HG03342 (cell line): ENCODE results near the gene C1R.
"Not testable (repeated sequence)": the region's sequence is repeated elsewhere in the genome, so short reads cannot be mapped to it uniquely, and the experiment has no call there.

Experiments used
- ATAC-seq: cut with Tn5 transposase; IDR thresholded peaks from one replicate; pipeline ENCODE4 v1.9.1; 2021; ENCODE audit warnings: mild to moderate bottlenecking, moderate library complexity; ENCODE audit not compliant: unreplicated experiment

C1R gene

DNA sequence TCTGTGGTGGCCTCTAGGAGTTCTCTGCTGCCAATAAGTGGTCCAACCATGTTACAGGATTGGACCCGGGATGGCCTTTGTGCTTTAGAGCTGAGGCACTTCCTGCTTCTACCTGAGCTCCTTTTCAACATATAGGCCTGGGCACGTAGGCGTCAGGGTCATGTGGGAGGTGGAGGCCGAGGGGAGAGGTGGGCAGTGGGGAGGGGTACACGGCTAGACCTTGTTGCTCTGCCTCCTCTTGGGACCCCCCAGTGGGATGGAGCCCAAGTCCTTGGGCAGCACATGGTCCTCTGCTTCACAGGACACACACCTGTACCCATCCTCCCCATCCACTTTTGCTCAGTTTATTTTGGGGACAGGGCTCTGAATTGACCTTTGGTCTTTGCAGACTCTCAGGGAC, 29.1 kb upstream of the C1R start:
- no peak for ATAC-seq

DNA sequence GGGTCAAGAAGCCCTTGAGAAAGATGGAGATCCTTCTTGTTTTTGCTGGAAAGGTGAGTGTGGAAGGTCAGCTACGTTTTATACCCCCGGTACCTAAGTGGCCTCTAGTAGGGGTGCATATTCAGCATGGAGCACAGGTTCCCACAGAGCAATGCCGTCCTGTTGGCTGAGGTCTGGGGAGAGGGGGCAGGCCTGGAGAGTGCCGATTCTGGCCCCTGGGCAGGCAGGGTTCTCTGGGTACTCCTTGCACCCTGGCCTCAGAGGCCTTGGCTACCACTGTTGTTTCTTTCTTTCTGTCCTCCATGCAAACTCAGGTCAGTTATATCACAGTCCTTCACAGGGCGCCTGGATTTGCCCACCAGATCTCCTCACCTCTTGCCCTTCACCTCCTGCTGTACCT, 27.9 kb upstream of the C1R start:
- ATAC-seq, result no peak

DNA sequence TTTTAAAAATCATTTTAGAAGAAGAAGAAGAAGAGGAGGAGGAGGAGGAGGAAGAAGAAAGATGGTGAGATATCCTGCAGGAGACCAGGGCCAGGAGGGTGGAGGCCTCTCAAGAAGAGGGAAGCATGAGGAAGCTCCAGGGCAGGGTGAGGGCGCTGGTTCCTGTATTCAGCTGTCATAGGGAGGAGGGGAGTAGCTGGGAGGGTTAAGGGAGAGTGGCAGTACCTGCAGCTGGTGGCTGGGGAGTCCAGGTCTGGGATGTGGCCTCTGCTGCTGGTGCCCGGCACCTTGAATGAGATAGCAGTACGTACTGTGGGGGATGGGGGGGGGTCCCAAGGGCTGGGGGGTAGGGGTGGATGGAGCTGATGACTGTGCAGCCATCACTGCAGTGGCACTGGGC, 26.6 kb upstream of the C1R start:
- ATAC-seq, result no peak

DNA sequence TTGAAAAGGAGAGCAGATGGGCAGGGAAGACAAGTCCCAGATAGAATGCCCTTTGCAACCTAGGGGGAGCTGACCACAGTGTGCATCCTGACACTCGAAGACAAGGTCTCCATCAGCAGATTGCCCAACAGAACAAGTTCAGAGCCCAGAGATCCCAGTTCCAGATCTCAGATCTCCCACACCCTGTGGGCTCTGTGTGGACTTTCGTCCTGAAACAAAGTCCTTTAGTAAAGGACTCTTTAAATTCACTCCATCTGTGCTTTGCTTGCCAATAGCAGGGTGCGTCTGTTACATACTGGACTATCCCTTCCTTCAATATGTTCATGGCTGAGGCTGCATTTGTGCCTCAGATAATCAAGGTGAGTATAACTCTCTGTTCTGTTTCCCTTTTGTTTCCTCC, 25.4 kb upstream of the C1R start:
- ATAC-seq, result no peak

DNA sequence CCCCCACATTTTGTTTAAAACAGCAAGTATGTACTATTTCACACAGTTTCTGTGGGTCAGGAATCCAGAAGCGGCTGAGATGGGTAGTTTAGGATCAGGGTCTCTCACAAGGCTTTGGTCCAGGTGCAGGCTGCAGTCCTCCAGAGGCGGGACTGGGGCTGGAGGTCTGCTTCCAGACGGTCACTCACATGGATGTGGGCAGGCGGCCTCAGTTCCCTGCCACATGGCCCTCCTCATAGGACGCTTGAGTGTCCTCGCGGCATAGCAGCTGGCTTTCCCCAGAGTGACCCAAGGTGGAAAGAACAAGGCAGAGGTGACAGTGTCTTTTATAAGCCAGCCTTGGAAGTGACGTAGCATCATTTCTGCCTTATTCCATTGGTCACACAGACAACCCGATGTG, 24.7 kb upstream of the C1R start:
- ATAC-seq, result no peak

DNA sequence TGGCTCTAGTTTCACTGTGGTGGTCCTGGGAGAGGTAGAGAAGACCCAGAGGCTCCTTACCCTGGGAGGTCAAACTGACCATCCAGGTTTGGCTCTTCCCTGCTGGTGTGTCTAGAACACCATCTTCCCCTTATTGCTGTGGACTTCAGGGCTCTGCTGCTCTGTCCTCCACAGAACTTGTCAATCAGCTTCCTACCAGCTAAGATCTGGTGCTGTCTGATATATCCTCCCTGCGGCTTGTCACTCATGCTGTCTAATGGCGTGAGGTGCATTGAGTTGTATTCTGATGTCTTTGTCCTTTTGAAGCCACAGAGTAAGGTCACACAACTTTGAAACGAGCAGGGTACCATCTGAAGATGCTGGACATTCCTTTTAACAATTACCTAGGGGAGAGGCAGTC, 24.0 kb upstream of the C1R start:
- ATAC-seq, result no peak

DNA sequence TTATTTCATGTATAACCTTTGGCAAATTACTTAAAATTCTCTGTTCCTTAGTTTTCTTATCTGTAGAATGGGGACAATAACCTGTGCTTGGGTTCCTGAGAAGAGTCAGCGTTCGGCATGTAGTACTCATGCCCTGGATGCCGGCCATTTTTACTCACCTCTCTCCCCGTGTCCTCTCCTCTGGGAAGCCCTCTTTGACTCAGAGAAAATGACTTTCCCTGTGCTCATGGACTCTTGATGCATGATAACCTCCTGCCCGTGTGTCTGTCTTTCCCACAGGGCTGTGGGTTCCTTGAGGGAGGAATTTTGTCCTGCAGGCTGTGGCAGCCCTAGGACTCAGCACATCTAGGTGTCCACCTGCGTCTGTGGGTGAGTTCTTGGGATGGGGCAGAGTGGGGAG, 22.6 kb upstream of the C1R start:
- ATAC-seq, result no peak

DNA sequence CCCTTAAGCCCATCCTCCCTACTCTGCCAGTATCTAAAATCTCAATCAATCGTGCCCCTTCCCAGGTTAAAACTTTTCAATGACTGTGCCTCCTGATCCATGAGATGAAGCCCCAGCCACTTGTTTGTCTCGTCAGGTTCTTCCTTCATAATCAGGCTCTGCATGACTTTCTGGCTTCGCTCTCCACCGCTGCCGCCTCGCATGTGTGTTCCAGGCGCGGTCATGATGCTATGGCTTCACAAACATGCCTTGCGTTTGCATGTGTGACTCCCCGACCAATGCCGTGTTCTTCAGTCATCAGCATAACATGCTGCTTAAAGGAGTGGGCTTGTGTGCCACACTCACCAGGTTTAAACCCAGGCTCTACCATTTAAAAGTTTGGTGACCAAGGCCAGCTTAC, 21.8 kb upstream of the C1R start:
- ATAC-seq, result no peak

DNA sequence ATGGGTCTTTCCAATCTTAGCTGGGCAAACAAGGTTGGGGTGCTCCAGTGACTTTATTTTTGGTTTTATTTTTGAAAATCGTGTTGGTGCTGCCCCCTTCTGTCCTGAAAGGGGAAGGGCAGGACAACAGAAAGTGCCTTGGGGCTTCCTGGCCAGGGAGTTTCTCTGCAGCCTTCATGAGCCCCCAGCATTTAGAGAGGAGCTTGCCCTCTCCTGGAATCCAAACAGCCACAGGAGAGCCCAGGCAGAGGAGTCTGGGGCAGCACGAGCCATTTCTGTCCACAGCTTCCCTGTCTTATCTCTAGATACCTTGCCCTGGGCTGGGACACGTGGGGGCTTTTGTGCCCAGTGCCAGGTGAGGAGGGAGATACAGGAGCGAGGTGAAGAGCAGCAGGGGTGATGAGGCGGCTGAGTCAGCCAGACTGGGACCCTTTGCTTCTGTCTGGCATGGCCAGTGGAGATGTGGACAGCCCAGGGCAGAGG, 21.2 kb upstream of the C1R start:
- no peak for ATAC-seq

DNA sequence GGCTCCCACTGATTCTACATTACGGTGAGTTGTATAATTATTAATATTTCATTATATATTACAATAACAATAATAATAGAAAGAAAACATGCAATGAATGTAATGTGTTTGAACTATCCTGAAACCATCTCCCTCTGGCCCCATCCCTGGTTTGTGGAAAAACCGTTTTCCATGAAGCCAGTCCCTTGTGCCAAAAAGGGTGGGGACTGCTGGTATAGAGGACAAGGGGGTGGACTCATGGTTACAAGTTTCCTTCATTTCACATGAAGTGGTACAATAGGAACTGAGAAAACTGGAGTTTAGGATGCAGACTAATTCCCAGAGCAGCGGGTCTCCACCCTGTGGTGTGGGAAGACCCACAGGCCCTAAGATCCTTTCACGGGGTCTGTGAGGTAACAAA, 19.8 kb upstream of the C1R start:
- no peak for ATAC-seq

DNA sequence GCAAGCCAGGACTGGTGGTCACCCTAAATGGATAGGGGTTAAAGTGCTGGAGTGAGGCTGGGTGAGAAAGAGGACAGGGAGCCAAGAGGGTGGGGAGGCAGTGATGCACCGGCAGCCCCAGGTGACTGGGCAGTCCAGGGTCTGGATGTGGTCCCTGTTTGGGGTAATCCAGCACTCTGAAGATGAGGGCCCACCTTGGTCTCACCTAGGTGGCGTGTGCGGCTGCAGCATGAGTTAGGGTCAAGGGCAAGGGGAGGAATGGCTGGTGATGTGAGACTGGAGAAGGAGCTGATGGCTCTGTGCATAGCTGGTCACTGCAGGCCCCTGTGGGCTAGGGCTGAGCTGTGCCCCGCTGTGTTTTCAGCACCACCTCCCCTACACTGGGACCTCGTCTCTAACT, 18.4 kb upstream of the C1R start:
- no peak for ATAC-seq

DNA sequence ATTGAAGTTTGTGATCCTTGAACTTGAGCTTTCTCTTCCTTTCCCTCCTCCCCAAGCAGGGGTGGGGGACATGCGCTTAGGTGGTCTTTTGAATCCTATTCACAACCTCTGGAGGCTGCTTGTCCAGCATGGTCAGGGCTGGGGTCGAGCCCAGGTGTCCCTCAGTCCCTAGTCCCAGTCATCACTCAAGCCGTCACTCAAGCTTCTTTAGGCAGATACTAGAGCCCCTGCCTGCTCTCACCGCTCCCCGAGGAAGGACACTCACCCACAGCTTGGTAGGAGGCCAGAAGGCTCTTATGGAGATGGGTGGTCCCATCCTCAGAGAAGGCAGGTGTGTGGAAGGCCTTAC, 17.3 kb upstream of the C1R start:
- no peak for ATAC-seq

DNA sequence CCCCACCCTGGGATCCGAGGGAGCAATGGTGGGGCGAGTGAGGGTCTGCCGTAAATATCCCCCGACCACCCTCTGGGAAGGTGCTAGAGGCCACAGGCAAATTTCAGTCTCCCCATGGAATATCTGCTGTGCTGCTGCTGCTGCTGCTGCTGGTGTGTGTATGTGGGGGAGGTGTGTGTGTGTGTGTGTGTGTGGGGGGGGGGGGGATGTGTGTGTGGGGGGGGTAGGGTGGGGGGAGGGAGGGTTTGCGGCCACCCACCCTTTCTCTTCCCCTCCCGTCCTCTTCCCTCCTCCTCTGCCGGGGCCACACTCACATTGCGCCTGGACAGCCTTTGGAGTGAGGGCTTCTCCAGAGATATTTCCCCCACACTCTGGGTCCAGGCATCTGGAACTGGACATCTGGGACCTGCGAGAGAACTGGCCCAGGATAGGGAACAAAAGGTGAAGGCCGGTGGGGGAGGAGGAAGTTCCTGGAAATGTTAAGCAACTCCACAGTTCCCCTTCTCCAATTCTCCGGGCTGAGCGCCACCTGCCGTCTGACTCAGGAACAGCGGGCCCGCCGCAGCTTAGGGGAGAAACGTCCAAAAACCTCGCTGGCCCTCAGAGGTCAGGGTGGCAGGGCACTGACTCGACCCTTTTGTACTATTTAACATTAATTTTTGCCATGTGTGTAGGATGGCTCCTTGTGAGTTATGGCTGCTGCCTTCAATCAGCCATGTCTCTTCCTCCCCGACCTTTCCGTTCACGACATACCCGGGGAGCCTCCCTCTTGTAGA, 16.7 kb upstream of the C1R start, which contains the start of gene C1RL:
Gene C1RL (minus strand): TSS at position 419 of the 776 bp plus-strand sequence. CDS start 34 bp downstream, at position 385.
- ATAC-seq, result no peak

DNA sequence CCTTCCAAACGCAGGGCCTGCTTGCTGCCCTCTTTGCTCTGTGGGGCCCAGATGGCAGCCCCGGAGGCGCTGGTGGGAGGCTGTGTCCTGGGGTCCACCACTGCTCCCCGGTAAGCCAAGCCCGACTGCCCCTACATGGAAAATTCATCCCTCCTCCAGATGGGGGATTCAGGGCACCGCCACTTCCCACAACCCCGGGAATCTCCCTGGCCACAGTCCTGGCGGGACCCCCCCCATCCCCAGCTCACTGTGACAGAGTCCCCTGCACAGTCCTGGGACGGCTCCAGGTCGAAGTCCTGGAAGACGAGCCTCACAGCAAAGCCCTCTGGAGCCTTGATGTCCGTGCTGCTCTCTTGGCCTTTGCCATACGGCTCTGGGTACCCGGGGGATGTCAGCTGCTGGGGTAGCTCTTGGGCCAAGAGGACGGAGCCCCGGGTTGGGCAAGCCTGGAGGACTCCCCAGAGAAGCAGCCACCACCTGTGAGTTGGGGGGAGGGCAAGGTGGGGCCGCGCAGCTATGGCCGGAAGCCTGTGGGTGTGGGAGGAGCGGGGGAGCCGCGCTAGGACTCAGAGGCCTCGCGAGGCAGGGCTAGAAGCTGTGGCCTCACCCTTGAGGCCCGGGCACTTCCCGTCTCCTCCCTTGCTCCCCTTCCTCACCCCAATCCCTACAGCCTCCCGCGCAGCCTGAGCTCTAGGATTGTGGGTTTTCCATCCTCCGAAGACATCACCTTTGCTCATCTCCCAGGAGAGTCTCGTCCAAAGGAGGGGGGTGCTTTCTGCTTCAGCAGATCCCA, 16.0 kb upstream of the C1R start:
- ATAC-seq, result peak; percentile 83

DNA sequence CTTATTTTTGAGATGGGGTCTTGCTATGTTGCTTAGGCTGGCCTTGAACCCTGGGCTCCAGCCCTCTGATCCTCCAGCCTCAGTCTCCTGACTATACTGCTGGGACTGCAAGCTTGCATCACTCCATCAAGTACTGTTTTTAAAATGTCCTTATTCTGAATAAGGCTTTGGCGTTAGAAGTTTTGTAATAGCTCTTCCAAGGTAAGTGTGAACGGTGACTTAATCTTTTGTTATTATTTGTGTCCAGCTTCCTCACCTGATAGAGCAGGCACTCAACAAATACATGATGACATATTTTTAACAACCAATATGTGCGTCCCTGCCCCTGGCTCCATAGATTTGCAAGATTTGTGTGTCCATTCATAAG, 15.4 kb upstream of the C1R start:
- ATAC-seq, result no peak

DNA sequence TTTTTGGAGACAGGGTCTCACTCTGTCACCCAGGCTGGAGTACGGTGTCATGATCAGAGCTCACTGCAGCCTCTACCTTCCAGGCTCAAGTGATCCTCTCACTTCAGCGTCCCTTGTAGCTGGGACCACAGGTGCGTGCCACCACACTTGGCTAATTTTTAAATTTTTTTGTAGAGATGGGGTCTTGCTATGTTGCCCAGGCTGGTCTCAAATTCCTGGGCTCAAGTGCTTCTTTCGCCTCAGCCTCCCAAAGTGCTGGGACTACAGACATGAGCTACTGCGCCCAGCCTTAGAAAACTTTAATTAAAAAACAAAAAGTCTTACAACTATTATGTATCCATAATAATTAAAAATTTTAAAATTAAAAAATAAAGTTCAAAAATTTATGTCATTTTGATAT, 14.9 kb upstream of the C1R start:
- ATAC-seq, result not testable (repeated sequence)

DNA sequence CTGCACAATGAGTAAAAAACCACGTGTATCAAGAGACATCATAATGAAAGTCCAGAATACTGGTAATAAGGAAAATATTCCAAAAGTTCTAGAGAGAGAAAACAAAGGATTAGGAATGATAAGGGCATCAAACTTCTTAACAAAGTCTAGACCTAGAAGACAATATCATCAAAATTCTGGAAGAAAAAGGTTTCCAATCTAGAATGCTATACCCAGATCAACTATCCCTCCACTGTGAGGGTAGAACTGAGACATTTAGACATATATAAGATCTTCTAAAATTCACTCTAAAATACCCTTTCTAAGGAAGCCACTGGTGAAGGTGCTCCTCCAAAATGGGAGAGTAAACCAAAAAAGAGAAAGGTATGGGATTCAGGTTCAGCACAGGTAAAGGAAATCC, 13.8 kb upstream of the C1R start:
- no peak for ATAC-seq

DNA sequence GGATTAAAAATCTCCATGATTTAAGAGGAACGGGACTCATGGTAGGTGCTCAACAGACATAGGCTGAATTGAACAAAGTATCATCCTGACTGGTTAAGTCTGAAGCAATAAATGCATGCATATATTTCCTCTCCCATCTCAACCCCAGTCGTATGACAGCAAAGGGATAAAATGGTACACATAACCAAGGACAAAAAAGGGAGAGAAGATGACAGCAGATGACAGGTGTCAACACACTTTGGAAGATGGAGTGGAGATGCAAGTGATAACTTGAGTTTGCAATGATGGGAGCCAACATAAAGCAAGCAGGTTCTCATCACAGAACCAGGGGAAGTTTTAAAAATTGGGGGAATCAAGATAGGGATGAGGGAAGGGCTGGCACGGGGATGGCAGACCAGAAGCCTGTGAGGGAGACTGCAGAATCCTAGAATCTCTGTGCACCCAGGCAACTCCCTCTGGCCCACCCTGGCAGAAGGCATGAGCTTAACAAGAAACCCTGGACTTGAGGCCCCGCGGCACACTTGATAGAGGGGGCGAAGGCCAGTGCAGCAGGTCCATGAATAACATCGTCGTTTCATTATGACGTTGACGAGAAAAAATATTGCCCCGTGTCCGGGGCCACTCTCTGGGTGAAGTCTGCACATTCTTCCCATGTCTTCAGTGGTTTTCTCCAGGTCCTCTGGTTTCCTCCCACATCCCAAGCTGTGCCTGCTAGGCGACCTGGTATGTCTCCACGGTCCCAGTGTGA, 11.8 kb upstream of the C1R start:
- ATAC-seq, result no peak

DNA sequence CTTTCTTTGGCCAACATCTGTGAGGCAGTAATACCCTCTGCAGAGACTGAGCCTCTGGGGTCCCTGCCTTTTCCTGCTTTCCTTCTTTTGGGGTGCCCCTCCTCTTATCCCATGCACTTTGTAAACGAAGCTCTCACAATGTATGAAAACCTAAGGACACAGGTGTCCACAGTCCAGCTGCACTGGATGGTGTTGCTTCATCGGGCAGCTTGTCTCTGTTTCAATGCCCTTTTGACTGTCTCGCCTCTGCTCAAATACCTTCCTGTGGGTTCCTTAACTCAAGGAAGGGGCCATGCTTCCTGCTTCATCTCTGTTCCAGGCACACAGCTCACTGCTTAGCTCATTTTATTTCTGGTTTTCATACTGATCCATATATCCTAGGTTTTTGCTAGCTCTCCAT, 10.3 kb upstream of the C1R start:
- ATAC-seq, result no peak

DNA sequence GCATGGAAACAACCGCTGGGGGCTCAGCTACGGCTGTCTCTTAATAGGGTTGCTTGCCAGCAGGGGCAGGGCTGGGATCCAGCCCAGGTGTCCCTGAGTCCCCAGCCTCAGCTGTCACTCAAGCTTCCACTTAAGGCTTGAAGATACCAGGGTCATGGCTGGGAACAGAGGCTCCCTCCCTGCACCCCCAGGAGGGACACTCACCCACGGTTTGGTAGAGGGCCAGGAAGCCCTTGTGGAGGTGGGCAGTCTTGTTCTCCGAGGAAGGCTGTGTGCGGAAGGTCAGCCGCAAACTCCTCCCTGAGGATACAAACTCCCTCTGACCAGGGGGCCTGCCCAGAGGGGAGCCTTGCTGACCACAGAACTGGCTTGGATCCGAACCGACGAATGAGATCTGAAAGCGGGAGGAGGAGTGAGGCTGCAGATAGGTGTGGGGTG, 9.5 kb upstream of the C1R start:
- no peak for ATAC-seq

DNA sequence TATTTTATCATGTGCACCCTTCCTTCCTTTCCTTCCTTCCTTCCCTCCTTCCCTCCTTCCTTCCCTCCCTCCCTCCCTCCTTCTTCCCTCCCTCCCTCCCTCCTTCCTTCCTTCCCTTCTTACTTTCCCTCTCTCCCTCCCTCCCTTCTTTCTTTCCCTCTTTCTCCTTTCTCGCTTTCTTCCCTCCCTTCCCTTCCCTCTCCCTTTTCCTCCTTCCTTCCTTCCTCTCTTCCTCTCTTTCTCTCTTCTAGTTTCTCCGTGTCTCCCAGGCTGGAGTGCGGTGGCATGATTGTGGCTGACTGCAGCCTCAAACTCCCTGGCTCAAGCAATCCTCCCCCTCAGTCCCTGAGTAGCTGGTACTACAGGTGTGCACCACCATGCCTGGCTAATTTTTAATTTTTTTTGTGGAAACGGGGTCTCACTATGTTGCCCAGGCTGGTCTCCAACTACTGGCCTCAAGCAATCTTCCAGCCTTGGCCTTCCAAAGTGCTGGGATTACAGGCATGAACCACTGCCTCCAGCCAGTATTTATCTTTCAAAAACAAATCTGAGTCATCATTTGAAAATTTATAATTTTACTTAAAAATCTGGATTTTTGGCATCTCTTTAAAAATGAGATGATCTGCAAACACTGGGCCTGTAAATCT, 8.9 kb upstream of the C1R start:
- no peak for ATAC-seq
